HepG2 (cell line): Measurements from ENCODE around the gene PNLDC1. TPM values are rescaled to one million over a fixed set of nuclear protein-coding genes. Genes with fewer than 3 reads are reported as not detected.
A peak's percentile ranks its signal among the peaks of the same experiment; 100 is the strongest.

Experiments
- ARNT ChIP-seq: fragments of 450-650 bp; IDR thresholded peaks from 2 replicates; pipeline ENCODE4 v1.6.1; 2017
- BHLHE40 ChIP-seq: IDR thresholded peaks from 2 replicates; pipeline ENCODE4 v1.6.1; 2011; ENCODE audit warnings: low read length, improper control_type of control experiment
- DRAP1 ChIP-seq: IDR thresholded peaks from 2 replicates; pipeline ENCODE4 v1.6.1; 2016; ENCODE audit warnings: missing genetic modification reagents, missing compliant biosample characterization
- FOXC1 ChIP-seq: sonication (generic); formaldehyde crosslinking; IDR thresholded peaks from 2 replicates; pipeline ENCODE4 v1.8.0; 2022; ENCODE audit warnings: mild to moderate bottlenecking, missing genetic modification reagents, borderline replicate concordance
- FOXP4 ChIP-seq: sonication (generic); formaldehyde crosslinking; IDR thresholded peaks from 2 replicates; pipeline ENCODE4 v1.4.0; 2020; ENCODE audit warnings: missing genetic modification reagents
- HES4 ChIP-seq: sonication (generic); formaldehyde crosslinking; IDR thresholded peaks from 2 replicates; pipeline ENCODE4 v1.9.0; 2021; ENCODE audit warnings: mild to moderate bottlenecking, missing genetic modification reagents, borderline replicate concordance
- HMG20B ChIP-seq: conservative IDR thresholded peaks from 2 replicates; pipeline ENCODE4 v1.6.1; 2016; ENCODE audit warnings: missing genetic modification reagents, missing compliant biosample characterization
- HNF1B ChIP-seq: sonication (generic); formaldehyde crosslinking; IDR thresholded peaks from 2 replicates; pipeline ENCODE4 v1.5.1; 2020; ENCODE audit warnings: mild to moderate bottlenecking, moderate library complexity, missing genetic modification reagents
- NFKBIZ ChIP-seq: IDR thresholded peaks from 2 replicates; pipeline ENCODE4 v1.6.1; 2018; ENCODE audit warnings: missing genetic modification reagents, missing compliant biosample characterization
- POLR2G ChIP-seq: fragments of 200-400 bp; formaldehyde crosslinking; IDR thresholded peaks from 2 replicates; pipeline ENCODE4 v1.6.1; 2018; ENCODE audit warnings: mild to moderate bottlenecking, low read depth, low read length, moderate library complexity
- PRMT3 ChIP-seq: sonication (generic); formaldehyde crosslinking; IDR thresholded peaks from 2 replicates; pipeline ENCODE4 v1.8.1; 2022; ENCODE audit warnings: low read depth, mild to moderate bottlenecking, moderate library complexity, missing genetic modification reagents, borderline replicate concordance
- PRPF4 ChIP-seq: fragments of 200-400 bp; formaldehyde crosslinking; IDR thresholded peaks from 2 replicates; pipeline ENCODE4 v1.6.1; 2016; ENCODE audit warnings: low read length, low read depth; ENCODE audit not compliant: poor library complexity, severe bottlenecking
- RBFOX2 ChIP-seq: fragments of 200-400 bp; formaldehyde crosslinking; IDR thresholded peaks from 2 replicates; pipeline ENCODE4 v1.6.1; 2017; ENCODE audit warnings: low read depth, mild to moderate bottlenecking, low read length
- SNAPC4 ChIP-seq: sonication (generic); formaldehyde crosslinking; IDR thresholded peaks from 2 replicates; pipeline ENCODE4 v1.4.0; 2020; ENCODE audit warnings: mild to moderate bottlenecking, missing genetic modification reagents
- SNRNP70 ChIP-seq: fragments of 200-400 bp; formaldehyde crosslinking; IDR thresholded peaks from 2 replicates; pipeline ENCODE4 v1.6.1; 2017; ENCODE audit warnings: mild to moderate bottlenecking, low read depth, low read length, moderate library complexity
- TEAD3 ChIP-seq: optimal IDR thresholded peaks from 2 replicates; pipeline ENCODE3; 2016; ENCODE audit warnings: borderline replicate concordance
- THAP7 ChIP-seq: sonication (generic); formaldehyde crosslinking; IDR thresholded peaks from 2 replicates; pipeline ENCODE4 v1.8.1; 2023; ENCODE audit warnings: mild to moderate bottlenecking, missing genetic modification reagents
- ZNF547 ChIP-seq: sonication (generic); formaldehyde crosslinking; IDR thresholded peaks from 2 replicates; pipeline ENCODE4 v1.5.1; 2020; ENCODE audit warnings: mild to moderate bottlenecking, missing genetic modification reagents
- ZNF557 ChIP-seq: sonication (generic); formaldehyde crosslinking; IDR thresholded peaks from 2 replicates; pipeline ENCODE4 v1.4.0; 2020; ENCODE audit warnings: missing genetic modification reagents
- ZNF747 ChIP-seq: sonication (generic); formaldehyde crosslinking; IDR thresholded peaks from 2 replicates; pipeline ENCODE4 v1.8.1; 2023; ENCODE audit warnings: missing genetic modification reagents, mild to moderate bottlenecking, borderline replicate concordance
- polyA plus RNA-seq, 8 experiments: library from polyadenylated mRNA; depleted of rRNA in 3 of 8; stranded (reverse) in 7 of 8; unstranded in 1 of 8; fragments of >200 nt; fragmentation: Illumina TruSeq in 4 of 8; extraction: Trizol in 4 of 8; gene quantifications; 2 replicates each; pipeline versions ENCODE4 v1.2.1 to v1.2.3, GENCODE V29; 2011 to 2016; ENCODE audit warnings: low read depth in 4 of 8, missing spikeins in 1 of 8, mixed read lengths in 1 of 8; ENCODE audit not compliant: insufficient read depth in 1 of 8
- total RNA-seq, 5 experiments: library from RNA; depleted of rRNA; stranded (reverse); fragments of >200 nt; fragmentation: Illumina TruSeq; extraction: Trizol; gene quantifications; 2 replicates each; pipeline ENCODE4 v1.2.3, GENCODE V29; 2016; ENCODE audit warnings: low read depth in 1 of 5

The PNLDC1 gene
- total and polyA plus RNA-seq, 2 of the 13 experiments (the other 11 are each of a cell fraction or from before 2014, with no cell fraction given) = not detected

GRCh38 chr6:159789377-159790148 lies 10.5 kb upstream of the PNLDC1 start, which contains the start of gene TCP1 (continued):
- TF ChIP-seq RBFOX2 = peak; percentile 94
- peak; percentile 90 for TF ChIP-seq POLR2G
- TF ChIP-seq PRMT3 (CRISPR knock-in tag) = no peak
- peak; percentile 95; the same call in 1 of the 2 replicates for TF ChIP-seq ZNF747 (CRISPR knock-in tag)
- peak; percentile 27 for TF ChIP-seq PRPF4
- no peak for TF ChIP-seq TEAD3 (CRISPR knock-in tag)
- peak; percentile 85 for TF ChIP-seq SNAPC4 (CRISPR knock-in tag)
- TF ChIP-seq NFKBIZ (CRISPR knock-in tag) = no peak
- TF ChIP-seq BHLHE40 = peak; percentile 41; the same call in 1 of the 2 replicates
- no peak for TF ChIP-seq SNRNP70
- TF ChIP-seq ZNF557 (CRISPR knock-in tag) = 0 out of 2 replicates have a peak, but pooled peaks have one; percentile 8
- TF ChIP-seq FOXP4 (CRISPR knock-in tag) = peak; percentile 58
- 0 out of 2 replicates have a peak, but pooled peaks have one; percentile 37 for TF ChIP-seq HMG20B (CRISPR knock-in tag)
- peak; percentile 85 for TF ChIP-seq DRAP1 (CRISPR knock-in tag)
- TF ChIP-seq FOXC1 (CRISPR knock-in tag) = peak; percentile 97
- TF ChIP-seq ARNT = no peak
- peak; percentile 13; the same call in 1 of the 2 replicates for TF ChIP-seq HES4
- peak; percentile 50 for TF ChIP-seq THAP7 (CRISPR knock-in tag)
- peak; percentile 6 for TF ChIP-seq ZNF547
- peak; percentile 89 for TF ChIP-seq HNF1B (CRISPR knock-in tag)
